HS-27A (cell line): ENCODE measurements around the gene ESYT1.

Experiments
- DNase-seq: peaks from one replicate; pipeline ENCODE4 v3.0.0-alpha.2; 2012; ENCODE audit warnings: low read depth, missing footprints

Gene ESYT1

DNA sequence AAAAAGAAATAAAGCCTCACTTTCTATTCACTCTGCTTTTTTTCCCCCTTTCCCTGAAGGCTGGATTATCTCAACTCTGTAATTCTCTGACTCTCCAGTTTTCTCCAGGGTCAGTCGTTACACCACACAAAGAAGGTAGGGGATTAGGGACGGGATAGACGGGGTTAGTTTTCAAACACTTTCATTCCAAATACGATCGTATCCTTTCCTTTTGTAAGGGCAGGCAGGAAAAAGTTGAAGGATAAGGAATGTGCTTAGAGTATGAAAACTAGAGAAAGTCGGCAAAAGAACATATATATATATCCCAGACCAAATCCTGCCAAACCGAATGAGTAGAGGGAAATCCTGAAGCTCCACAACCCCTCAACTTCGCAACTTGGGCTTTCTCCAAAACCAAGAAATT lies 581 bp upstream of the ESYT1 start:
- DNase-seq, result no peak

DNA sequence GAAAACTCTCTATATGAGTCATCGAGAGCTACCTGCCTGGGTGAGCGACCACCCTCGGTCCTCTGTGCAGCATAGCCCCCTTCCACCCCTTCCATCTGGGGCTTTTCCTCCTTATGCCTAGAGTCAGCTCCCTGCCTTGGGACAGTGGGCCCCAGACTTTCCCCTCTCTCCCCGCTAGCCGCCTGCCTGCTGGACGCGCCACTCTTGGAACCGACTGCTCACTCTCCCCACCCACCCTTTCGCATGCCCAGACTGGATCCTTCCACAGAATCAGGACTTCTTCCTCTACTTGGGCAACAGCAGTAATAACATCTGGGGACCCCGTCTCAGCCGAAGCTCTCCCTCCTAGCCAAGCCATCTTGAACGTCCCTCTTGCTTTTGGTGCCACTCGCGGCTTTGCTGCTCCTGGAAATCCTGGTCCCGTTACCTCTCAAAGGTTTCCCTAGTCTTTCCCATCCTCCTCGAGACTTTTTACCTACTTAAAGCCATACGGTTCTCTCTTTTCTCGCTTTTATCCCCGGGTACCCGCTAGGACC lies 671 bp downstream of the ESYT1 start:
- no peak for DNase-seq

DNA sequence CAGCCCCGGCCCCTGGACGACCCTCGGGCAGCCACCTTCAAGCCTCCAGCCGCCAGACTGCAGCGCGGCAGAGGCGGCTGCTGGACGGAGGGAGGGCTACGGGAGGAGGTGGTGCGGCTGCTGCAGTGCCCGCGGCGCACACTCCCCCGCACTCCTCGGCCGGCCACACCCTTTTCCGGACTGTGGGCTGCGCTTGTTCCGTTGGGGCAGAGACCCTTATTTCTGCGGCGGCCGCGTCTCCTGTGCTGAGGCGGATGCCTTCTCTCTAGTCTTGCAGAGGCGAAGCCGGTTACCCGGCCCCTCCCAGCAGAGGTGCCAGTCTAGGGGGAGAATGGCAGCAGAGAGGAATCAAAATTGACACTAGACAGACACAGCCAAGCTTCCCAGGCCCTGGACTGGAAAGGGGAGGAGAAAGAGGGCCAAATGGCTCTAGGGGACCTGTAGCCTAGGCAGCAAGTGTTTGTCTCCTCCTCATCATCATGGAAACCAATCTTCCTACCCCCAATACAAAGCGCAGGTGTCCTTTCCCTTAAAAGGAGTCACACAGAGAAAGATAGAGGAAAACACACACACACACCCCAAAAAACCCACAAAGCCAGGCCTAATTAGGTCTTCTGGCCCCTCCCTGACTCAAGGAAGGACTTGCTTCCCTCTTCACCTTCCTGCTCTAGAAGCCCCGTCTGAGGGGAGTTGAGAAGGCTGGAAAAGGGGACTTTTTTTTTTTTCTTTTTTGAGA lies 1.3 kb downstream of the ESYT1 start:
- DNase-seq, result no peak

DNA sequence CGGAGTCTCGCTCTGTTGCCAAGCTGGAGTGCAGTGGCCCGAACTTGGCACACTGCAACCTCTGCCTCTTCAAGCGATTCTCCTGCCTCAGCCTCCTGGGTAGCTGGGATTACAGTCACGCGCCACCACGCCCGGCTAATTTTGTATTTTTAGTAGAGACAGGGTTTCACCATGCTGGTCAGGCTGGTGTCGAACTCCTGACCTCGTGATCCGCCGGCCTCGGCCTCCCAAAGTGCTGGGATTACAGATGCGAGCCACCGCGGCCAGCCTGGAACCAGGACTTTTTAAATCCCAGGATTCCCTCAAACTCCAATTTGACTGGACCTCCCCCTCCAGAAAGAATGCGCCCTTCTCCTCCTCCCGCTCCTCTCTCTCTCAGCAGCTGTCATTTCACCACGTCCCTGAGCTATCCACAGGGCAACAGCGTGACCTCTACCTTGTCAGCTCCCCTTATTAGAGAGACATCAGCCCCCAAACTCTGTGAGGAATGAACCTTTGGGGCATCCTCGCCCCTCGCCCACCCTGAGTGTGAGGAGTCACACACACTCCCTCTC lies 2.0 kb downstream of the ESYT1 start:
- DNase-seq, result no peak

DNA sequence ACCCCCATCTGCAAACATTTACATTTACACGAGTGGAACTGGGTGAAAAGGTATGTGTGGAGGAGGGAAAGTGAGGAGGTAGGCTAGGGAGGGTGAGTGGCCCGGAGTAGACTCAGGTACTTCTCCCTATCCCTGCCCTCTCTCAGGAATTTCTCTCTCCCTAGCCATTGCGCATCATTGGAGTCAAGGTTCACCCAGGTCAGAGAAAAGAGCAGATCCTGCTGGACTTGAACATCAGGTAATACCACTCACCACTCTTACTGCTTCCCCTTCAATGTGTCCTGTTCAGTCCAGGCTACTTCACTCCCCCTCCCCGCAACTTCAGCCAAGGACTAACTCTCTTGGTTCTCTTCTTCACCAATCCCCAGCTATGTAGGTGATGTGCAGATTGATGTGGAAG lies 2.8 kb downstream of the ESYT1 start:
- DNase-seq, result no peak

DNA sequence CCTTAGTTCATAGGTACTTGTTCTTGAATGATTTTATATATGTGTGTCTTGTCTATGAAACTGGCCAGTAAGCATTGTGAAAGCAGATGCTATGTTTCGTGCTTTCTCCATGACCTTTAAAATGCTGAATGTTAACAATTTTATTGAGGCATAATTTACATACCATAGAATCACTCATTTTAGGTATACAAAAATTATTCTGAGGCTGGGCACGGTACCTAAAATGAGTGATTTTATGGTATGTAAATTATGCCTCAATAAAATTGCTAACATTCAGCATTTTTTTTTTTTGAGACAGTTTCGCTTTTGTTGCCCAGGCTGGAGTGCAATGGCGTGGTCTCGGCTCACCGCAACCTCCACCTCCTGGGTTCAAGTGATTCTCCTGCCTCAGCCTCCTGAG lies 6.8 kb downstream of the ESYT1 start:
- DNase-seq, result no peak

DNA sequence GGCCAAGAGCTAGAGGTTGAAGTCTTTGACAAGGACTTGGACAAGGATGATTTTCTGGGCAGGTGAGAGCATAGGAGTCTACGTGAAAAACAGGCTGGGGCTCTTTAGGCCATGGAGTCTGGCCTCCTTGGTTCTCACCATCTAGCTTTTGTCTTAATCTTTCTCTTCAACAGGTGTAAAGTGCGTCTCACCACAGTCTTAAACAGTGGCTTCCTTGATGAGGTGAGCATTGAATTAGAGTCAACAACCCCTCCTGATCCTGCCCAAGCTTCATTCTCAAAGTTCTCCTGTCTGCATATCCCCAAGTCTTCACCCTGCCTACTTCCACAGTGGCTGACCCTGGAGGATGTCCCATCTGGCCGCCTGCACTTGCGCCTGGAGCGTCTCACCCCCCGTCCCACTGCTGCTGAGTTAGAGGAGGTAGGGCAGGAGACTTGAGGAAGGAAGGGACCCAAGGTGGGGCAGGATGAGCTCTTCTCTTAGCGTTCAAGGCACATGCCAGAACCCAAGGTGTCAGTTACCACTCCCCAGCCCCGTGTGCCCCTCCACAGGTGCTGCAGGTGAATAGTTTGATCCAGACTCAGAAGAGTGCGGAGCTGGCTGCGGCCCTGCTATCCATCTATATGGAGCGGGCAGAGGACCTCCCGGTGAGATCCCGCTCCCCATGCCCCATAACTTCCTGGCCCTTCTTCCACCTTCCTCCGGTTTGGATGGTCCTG lies 9.9 kb downstream of the ESYT1 start:
- no peak for DNase-seq

DNA sequence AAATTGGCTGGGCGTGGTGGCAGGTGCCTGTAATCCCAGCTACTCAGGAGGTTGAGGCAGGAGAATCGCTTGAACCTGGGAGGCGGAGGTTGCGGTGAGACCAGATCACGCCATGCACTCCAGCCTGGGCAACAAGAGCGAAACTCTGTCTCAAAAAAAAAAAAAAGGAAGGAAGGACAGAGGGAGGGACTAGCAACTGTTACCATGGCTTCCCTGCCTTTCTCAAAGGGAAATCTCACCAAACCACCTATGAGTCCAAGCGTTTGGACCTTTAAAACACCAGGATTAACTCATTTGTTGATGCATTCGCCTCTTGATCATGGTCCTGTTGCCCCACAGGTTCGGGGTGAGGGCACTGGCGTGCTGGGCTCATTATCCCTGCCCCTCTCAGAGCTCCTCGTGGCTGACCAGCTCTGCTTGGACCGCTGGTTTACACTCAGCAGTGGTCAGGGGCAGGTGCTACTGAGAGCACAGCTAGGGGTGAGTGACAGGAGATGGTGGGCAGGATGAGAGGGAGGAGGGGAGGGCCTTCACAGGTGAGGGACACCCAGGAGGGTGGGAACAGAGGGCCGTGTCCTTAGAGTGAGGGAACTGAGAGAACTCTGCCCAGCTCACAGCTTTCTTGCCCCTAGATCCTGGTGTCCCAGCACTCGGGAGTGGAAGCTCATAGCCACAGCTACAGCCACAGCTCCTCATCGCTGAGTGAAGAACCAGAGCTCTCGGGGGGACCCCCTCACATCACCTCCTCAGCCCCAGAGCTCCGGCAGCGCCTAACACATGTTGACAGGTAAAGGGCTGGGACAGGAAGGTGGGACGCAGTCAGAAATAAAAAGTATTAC lies 14.1 kb downstream of the ESYT1 start:
- DNase-seq, result no peak

DNA sequence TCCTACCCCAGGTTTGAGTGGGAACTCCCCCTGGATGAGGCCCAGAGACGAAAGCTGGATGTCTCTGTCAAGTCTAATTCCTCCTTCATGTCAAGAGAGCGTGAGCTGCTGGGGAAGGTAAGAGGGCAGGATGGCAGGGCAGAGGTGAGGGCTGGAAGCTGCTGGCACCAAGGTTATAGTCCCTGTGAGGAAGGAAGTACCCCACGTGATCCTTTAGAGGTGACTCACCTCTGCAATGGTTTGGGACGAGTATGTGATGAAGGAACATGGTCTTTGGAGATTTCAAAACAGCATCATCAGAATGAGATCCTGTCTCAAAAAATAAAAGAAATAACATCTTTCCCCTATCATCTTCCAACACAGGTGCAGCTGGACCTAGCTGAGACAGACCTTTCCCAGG lies 15.2 kb downstream of the ESYT1 start:
- DNase-seq, result no peak

DNA sequence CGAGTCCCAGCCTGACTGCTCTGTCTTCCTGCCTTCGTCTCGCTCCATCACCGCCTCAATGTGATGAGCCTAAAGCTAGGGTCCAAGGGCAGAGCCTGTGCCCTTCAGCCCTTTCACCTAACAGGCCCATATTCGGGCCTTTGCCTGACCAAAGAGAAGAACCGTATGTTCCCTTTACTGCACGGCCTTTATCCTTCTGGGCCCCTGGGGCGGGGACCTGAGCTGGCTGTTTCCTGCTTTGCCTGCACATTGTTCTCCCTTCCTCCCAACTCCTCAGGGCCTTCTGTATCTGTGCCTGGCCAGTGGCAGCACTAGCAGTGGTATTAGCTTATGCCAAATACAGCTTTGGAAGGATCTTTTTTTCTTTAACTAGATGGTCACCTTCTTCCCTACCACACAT lies 15.8 kb downstream of the ESYT1 start:
- no peak for DNase-seq

DNA sequence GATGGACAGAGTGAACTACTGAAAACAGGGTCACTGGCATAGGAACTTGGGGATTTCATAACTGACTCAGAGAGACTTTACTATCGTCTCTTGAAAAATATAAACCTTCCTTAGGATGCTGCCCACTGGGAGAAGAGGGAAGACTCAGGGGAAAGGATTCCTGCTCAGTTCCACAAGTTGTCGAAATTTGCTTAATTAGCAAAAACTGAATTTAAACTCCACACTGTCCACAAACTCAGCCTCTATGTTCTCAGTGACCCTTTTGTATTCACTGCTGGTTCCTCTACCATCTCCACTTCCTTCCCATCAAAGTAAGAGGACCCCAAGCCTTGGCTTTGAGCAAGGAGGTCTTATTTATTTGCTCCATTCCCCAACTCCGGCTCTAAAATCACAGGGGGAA lies 17.1 kb downstream of the ESYT1 start:
- DNase-seq, result no peak

DNA sequence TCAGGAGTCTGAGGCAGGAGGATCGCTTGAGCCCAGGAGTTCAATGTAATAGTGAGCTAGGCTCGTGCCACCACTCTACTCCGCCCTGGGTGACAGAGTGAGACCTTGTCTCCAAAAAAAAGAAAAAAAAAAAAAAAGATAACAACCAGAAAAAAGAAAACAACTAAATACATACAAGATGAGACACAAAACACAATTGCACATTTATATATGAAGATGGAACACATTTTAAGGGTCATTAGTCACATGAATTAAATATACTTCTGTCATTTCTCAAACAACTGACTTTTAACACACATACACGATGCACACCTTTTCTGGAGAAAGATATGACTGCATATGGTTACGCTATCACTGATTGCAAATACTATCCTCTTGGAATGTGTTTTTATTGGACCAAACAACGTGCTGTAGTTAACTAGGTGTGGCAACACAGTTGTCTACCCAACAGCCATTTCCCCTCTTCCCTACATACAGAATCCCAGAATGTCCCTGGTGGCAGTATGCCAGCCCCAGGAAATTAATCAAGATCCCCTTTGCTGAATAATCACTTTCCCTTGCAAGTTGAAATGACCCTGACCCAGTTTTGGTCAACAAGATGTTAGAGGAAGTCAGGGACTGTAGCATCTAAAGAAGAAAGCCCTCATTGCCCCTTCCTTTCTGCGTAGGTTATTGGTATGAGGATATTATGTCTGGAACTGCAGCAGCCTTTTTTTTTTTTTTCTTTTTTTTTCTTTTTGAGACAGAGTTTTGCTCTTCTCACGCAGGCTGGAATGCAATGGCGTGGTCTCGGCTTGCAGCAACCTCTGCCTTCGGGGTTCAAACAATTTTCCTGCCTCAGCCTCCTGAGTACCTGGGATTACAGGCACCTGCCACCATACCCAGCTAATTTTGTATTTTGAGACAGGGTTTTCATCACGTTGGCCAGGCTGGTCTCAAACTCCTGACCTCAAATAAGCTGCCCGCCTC lies 18.7 kb downstream of the ESYT1 start:
- DNase-seq, result no peak

DNA sequence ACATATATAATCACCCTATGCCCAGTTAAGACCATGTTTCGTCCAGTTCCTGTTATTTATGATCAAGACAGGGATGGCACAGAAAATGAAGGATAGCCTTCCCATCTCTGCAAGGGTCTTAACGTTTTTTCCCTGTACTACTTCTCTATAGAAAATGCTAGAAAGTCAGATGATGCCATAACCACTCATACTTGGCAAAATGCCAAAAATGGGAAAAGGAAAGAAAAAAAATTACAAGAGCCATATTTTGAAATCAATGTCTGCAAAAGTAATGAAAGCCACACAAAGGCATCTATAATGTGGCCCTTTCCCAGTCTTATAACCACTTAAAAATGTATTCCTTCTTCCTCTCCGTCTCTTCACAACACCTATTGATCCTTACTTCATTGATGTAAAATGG lies 22.5 kb downstream of the ESYT1 start:
- no peak for DNase-seq

DNA sequence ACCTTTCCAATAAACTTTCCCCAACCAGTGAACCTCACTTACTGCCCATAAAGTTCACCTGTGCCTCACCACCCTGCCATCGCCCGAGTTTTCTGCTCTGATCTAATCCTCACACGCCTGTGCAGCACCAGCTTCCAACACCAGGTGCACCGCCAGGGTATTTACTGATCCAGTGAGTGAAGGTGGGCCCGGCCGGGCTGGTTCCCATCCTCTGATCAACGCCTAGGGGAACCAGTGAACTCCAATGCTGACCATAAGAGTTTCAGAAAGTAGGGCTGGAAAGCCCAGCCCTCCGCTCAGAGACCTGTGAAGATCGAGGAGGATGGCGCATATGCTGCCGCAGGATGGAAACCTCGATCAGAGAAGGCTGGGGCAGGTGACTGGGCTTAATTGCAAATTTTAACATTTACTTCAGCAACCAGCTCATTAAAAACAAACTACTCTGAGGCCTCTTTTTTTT lies 23.6 kb downstream of the ESYT1 start:
- no peak for DNase-seq

DNA sequence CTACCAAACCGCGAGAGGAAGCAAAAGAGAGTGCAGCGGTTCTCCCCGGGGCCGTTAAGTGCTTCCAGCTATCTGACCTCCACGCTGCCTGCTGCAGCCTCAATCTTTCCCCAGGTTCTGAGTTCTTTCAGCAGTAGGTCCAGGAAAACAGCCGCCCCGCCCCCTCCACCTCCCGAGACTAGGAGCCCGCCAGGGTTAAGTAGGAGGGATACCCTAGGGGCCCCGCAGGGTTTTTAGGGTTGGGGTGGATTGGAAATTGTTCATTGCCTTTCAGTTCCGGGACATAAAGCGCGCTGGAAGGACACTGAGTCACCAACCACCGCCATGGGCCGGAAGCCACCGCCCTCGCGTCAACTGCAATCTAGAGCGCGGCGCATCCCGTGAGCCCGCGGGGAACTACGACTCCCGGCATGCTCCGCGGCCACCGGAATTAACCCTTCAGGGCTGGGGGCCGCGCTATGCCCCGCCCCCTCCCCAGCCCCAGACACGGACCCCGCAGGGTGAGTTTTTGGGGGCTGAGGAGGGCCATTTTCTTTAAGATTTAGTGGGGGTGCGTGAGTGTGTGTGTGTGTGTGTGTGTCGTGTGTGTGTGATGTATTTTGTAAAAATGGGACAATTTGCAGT lies 24.2 kb downstream of the ESYT1 start, which contains the start of gene MYL6B:
Gene MYL6B, plus strand, starts transcription at position 456 of the 624 bp plus-strand sequence. CDS start 1,332 bp downstream, outside the sequence.
- DNase-seq, result peak; percentile 72

DNA sequence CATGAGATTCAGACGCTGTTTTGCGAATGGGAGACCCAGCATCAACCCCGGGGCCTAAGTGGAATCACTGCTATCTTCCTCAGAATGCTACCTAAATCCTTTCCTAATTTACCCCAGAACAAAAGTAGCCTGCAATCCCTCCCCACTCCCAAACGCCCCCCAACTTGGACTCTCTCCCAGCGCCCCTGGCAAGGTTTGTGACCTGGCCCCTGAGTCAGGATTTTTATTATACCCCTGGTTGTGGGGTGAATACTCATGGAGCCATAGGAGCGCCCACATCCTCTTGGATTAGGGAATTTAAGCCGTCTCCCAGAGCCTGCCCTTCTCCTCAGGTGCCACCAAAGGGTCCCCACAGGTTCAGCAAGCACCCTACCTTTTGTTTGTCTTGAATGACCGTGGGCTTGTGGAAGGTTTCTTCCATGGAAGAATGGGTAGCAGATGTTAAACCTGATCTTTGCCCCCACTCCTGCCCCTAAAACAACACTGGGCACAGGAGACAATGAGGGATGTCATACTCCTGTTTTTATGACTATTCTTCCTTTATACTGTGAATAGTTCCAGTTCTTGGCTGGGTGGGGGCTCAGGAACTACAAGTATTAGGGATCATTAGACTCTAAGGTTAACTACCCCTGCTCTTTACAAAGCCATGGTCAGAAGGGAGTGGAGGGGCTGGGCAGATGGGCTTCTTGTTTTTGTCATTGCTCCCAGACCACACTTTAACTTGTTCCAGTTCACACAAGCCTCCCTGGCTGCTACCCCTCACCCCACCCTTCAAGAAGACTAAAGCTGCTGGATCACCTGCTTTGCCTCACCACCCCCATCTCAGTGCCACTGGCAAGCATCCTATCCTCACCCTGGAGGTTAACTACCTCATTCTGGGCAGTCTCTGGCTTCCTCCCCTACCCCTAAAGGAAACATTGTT lies 24.9 kb downstream of the ESYT1 start:
- no peak for DNase-seq

DNA sequence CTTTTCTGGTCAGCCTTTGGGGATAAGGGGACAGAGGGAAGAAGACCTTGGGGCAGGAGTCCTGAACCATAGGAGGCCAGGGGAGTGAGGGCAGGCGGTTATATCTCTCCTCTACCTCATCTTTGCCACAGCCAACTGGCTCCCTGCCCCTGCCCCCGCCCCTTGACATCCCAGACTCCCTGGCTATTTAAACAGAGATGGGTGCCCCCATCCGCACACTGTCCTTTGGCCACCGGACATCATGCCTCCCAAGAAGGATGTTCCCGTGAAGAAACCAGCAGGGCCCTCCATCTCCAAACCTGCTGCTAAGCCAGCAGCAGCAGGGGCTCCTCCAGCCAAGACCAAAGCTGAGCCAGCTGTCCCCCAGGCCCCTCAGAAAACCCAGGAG lies 25.6 kb downstream of the ESYT1 start:
- DNase-seq, result no peak

DNA sequence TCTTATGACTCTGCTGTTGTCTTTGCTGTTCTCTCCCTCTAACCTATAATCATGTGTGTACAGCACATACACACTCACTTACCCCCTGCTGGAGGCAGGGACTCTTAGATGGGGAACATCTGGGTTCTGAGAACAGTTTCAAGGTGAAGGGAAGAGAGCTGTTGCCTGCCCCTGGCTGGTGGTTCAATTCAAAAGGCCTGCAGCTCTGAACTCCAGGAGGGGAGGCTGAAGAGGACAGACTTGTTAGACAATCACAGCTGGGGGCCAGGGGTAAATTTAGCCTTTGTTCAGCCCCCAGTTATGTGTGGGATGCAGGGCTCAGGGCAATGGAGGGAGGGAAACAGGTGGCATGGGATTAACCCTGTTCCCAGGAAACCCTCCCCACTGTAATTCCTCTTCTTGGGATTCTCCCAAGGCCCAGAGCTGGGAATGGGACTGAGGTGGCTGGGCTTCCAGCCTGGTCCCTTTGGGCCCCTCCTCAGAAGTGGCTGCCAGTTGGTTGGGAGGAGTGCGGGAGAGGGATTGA lies 26.2 kb downstream of the ESYT1 start:
- DNase-seq, result no peak

DNA sequence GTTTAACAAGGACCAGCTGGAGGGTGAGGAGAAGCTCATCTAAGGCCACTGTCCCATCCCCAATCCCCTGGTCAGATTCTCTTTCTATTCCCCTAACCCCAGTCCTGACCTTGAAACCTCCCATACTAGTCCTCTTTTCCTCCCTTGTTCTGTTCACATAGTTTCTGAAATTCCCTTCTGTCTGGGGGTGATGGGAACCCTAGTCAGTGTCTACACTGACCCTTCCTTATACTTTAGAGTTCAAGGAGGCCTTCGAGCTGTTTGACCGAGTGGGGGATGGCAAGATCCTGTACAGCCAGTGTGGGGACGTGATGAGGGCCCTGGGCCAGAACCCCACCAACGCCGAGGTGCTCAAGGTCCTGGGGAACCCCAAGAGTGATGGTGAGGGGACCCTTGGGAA lies 26.8 kb downstream of the ESYT1 start:
- DNase-seq, result no peak
